ENCODE measurements around the gene TAF10.

Gene TAF10

GRCh38 chr11:6630632-6631291 is 18.7 kb upstream of the TAF10 start:
- H3K79me2 ChIP-seq (ENCODE audit: insufficient read depth, low read length) = no peaks in the 10 kb centered on the region
- peaks cover 5% of the 10 kb centered on the region for H3K4me1 ChIP-seq (ENCODE audit: insufficient read depth, low read length, severe bottlenecking)
- no peak overlapping the region for H3K27ac ChIP-seq (ENCODE audit: low read depth, low read length, poor library complexity, severe bottlenecking)
- H4K20me1 ChIP-seq (ENCODE audit: insufficient read depth, low read length) = no peaks in the 10 kb centered on the region
- H3K9me3 ChIP-seq (ENCODE audit: low read length) = no peaks in the 10 kb centered on the region
- no peaks in the 10 kb centered on the region for H3F3A ChIP-seq (ENCODE audit: insufficient read depth, low read length)
- no peaks in the 10 kb centered on the region for H3K9me2 ChIP-seq (ENCODE audit: low read depth, low read length)
- no peak overlapping the region for H3K4me2 ChIP-seq (ENCODE audit: low read length)
- peaks cover 7% of the 10 kb centered on the region; the same call in 1 of the 2 replicates for H3K27me3 ChIP-seq (ENCODE audit: insufficient read depth, low read length)
- no peak for TF ChIP-seq EZH2 (IDR thresholded peaks at IDR 0.05; ENCODE audit: borderline replicate concordance, low read length)
- TF ChIP-seq, protein P1, sequence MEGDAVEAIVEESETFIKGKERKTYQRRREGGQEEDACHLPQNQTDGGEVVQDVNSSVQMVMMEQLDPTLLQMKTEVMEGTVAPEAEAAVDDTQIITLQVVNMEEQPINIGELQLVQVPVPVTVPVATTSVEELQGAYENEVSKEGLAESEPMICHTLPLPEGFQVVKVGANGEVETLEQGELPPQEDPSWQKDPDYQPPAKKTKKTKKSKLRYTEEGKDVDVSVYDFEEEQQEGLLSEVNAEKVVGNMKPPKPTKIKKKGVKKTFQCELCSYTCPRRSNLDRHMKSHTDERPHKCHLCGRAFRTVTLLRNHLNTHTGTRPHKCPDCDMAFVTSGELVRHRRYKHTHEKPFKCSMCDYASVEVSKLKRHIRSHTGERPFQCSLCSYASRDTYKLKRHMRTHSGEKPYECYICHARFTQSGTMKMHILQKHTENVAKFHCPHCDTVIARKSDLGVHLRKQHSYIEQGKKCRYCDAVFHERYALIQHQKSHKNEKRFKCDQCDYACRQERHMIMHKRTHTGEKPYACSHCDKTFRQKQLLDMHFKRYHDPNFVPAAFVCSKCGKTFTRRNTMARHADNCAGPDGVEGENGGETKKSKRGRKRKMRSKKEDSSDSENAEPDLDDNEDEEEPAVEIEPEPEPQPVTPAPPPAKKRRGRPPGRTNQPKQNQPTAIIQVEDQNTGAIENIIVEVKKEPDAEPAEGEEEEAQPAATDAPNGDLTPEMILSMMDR (IDR thresholded peaks at IDR 0.05; ENCODE audit: low read length) = no peak
- no peaks in the 10 kb centered on the region for H3K36me3 ChIP-seq (ENCODE audit: insufficient read depth, low read length)
- no peak overlapping the region for H3K4me3 ChIP-seq (ENCODE audit: low read depth, low read length, poor library complexity, severe bottlenecking)
- no peak overlapping the region for H3K9ac ChIP-seq (ENCODE audit: low read length)
- H2AFZ ChIP-seq (ENCODE audit: low read length) = no peak overlapping the region

DNA sequence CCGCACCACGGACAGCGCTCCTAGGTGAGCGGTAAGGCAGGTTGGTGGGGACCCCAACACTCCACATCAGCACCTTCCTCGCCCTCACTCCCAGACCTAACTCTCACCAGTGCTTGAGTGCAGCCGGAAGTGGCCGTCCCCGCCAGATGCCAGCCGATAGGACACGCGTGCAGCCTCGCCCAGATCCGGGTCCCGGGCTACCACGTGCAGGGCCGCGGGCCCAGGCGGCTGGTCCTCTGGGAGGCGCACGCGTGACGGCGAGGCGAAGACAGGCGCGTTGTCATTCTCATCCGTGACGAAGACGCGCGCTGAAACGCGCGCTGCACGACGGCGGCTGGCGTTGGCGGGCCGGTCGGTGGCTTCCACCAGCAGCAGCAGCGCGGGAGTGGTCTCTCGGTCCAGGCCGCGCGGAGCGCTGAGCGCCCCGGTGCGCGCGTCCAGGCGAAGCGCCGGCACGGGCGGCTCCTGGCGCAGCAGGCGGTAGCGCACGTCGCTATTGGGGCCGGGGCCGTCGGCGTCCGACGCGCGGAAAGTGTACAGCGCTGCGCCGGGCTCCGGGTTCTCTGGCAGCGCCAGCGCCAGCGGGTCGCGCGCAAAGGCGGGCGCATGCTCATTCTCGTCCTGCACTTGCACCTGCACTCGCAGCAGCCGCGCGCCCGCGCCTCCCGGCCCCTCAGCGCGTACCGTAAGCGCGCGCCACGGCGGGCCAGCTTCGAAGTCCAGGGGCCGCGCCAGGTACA is 18.0 kb upstream of the TAF10 start:
- H4K20me1 ChIP-seq (ENCODE audit: insufficient read depth, low read length) = no peaks in the 10 kb centered on the region
- H3K9ac ChIP-seq (ENCODE audit: low read length) = no peak overlapping the region
- H2AFZ ChIP-seq (ENCODE audit: low read length) = no peak overlapping the region
- H3K4me1 ChIP-seq (ENCODE audit: insufficient read depth, low read length, severe bottlenecking) = peaks cover 5% of the 10 kb centered on the region
- no peaks in the 10 kb centered on the region for H3K79me2 ChIP-seq (ENCODE audit: insufficient read depth, low read length)
- H3K9me2 ChIP-seq (ENCODE audit: low read depth, low read length) = no peaks in the 10 kb centered on the region
- no peaks in the 10 kb centered on the region for H3K36me3 ChIP-seq (ENCODE audit: insufficient read depth, low read length)
- no peak overlapping the region for H3K27ac ChIP-seq (ENCODE audit: low read depth, low read length, poor library complexity, severe bottlenecking)
- H3K4me3 ChIP-seq (ENCODE audit: low read depth, low read length, poor library complexity, severe bottlenecking) = no peak overlapping the region
- H3F3A ChIP-seq (ENCODE audit: insufficient read depth, low read length) = no peaks in the 10 kb centered on the region
- peaks cover 7% of the 10 kb centered on the region; the same call in 1 of the 2 replicates for H3K27me3 ChIP-seq (ENCODE audit: insufficient read depth, low read length)
- H3K9me3 ChIP-seq (ENCODE audit: low read length) = no peaks in the 10 kb centered on the region
- H3K4me2 ChIP-seq (ENCODE audit: low read length) = no peak overlapping the region
- TF ChIP-seq, protein P1 (IDR thresholded peaks at IDR 0.05; ENCODE audit: low read length) = no peak
- TF ChIP-seq EZH2 (IDR thresholded peaks at IDR 0.05; ENCODE audit: borderline replicate concordance, low read length) = no peak

DNA sequence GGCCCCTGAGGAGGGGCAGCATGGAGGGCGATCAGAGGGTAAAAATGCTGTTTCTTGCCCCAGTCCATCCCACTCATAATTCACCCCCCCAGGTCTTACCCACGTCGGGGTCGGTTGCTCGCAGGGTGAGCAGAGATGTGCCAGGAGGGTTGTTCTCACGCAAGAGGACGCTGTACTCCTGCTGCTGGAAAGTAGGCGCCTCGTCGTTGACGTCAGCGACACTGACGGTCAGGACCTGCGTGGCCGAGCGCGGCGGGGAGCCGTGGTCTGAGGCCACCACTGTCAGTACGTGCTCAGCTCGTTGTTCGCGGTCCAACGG is 17.5 kb upstream of the TAF10 start:
- Histone ChIP-seq H3K27ac (ENCODE audit: low read depth, low read length, poor library complexity, severe bottlenecking) (no peak overlapping the region), H3K4me2 (ENCODE audit: low read length) (no peak overlapping the region), H3K9me3 (ENCODE audit: low read length) (no peaks in the 10 kb centered on the region), H2AFZ (ENCODE audit: low read length) (no peak overlapping the region), H4K20me1 (ENCODE audit: insufficient read depth, low read length) (no peaks in the 10 kb centered on the region), H3K9me2 (ENCODE audit: low read depth, low read length) (no peaks in the 10 kb centered on the region), H3K4me1 (ENCODE audit: insufficient read depth, low read length, severe bottlenecking) (peaks cover 5% of the 10 kb centered on the region), H3K27me3 (ENCODE audit: insufficient read depth, low read length) (peaks cover 7% of the 10 kb centered on the region; the same call in 1 of the 2 replicates), H3K79me2 (ENCODE audit: insufficient read depth, low read length) (no peaks in the 10 kb centered on the region), H3K36me3 (ENCODE audit: insufficient read depth, low read length) (no peaks in the 10 kb centered on the region), H3K9ac (ENCODE audit: low read length) (no peak overlapping the region), H3K4me3 (ENCODE audit: low read depth, low read length, poor library complexity, severe bottlenecking) (no peak overlapping the region), H3F3A (ENCODE audit: insufficient read depth, low read length) (no peaks in the 10 kb centered on the region)
- no peak for TF ChIP-seq EZH2 (IDR thresholded peaks at IDR 0.05; ENCODE audit: borderline replicate concordance, low read length)
- TF ChIP-seq, protein P1 (IDR thresholded peaks at IDR 0.05; ENCODE audit: low read length) = no peak
